Vagina (tissue), 2 donors: ENCODE data around the gene BRINP2.

ENCODE experiments used
- POLR2A ChIP-seq, 2 donors: fragments of 450-650 bp; IDR thresholded peaks; one replicate each; pipeline ENCODE4 v1.6.1; 2017; ENCODE audit warnings: antibody characterized with exemption in 2 of 2, mild to moderate bottlenecking in 2 of 2, moderate library complexity in 2 of 2
- POLR2AphosphoS5 ChIP-seq, 2 donors: sonication (generic); formaldehyde crosslinking; IDR thresholded peaks; one replicate each; pipeline ENCODE4 v1.9.0; 2017; ENCODE audit warnings: antibody characterized with exemption in 2 of 2, mild to moderate bottlenecking in 2 of 2, low read depth in 1 of 2; ENCODE audit not compliant: insufficient read depth in 1 of 2
- TF ChIP-seq, protein P1 (sequence below), 3 experiments: fragments of 450-650 bp in 2 of 3; fragments of 200-600 bp in 1 of 3; sonication (generic) in 1 of 3; IDR thresholded peaks; one replicate each; pipeline ENCODE4 v1.5.1; 2017 to 2019; ENCODE audit warnings: antibody characterized with exemption in 3 of 3, mild to moderate bottlenecking in 2 of 3, moderate library complexity in 2 of 3

DNA sequence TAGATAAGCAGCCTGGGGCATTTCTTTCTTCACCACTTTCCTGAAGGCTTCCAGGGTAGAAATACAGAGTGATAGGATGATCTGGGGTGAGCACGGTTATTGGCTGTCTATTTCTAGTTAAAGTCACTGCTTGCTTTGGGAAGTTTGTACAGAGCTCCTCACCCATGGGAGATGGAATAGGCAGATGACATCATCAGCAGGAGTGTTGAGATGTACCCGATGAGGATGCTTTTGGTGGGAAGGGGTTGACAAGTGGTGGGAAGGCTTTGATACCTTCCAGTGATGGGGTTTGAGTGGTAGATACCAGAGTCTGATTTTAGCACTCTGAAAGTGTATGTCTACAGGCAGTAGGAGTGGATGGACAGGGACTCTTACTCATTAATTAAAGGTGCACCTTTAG, 112.6 kb downstream of the BRINP2 start:
- TF ChIP-seq, protein P1, sequence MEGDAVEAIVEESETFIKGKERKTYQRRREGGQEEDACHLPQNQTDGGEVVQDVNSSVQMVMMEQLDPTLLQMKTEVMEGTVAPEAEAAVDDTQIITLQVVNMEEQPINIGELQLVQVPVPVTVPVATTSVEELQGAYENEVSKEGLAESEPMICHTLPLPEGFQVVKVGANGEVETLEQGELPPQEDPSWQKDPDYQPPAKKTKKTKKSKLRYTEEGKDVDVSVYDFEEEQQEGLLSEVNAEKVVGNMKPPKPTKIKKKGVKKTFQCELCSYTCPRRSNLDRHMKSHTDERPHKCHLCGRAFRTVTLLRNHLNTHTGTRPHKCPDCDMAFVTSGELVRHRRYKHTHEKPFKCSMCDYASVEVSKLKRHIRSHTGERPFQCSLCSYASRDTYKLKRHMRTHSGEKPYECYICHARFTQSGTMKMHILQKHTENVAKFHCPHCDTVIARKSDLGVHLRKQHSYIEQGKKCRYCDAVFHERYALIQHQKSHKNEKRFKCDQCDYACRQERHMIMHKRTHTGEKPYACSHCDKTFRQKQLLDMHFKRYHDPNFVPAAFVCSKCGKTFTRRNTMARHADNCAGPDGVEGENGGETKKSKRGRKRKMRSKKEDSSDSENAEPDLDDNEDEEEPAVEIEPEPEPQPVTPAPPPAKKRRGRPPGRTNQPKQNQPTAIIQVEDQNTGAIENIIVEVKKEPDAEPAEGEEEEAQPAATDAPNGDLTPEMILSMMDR (IDR thresholded peaks at IDR 0.05) = no peak
- TF ChIP-seq POLR2A (IDR thresholded peaks at IDR 0.05) (no peak), POLR2AphosphoS5 (IDR thresholded peaks at IDR 0.05; ENCODE audit: insufficient read depth in 1 of 2, low read depth in 1 of 2) (no peak)
